Posterior cingulate gyrus (tissue), 11 donors: Measurements from ENCODE around the gene GPR146.
"Not testable (repeated sequence)": the region's sequence is repeated elsewhere in the genome, so short reads cannot be mapped to it uniquely, and the experiment has no call there.

ENCODE experiments used
- DNase-seq, 10 donors: peaks; one replicate each; pipeline versions ENCODE4 v3.0.0 to v3.0.0-alpha.2; 2020 to 2021; ENCODE audit warnings: mixed read lengths in 3 of 10
- intact Hi-C: fragments of 100-400 bp; cut with DNase I; formaldehyde crosslinking; loops from one replicate; pipeline ENCODE4 v1.15.1; 2023

The GPR146 gene

GRCh38 chr7:1024876-1025742 lies 19.2 kb upstream of the GPR146 start:
- peak in 1 of 10 donors; percentile 74 for DNase-seq
- intact Hi-C loops: loop anchor here (5.0 kb wide), 1 partner anchor 42 kb away; no protein-coding TSS in a partner anchor

- intact Hi-C loops: no loop called here
- DNase-seq: peak in 1 of 10 donors; percentile 77
These were observed 18.4 kb upstream of the GPR146 start for GRCh38 chr7:1025743-1026581.

DNA sequence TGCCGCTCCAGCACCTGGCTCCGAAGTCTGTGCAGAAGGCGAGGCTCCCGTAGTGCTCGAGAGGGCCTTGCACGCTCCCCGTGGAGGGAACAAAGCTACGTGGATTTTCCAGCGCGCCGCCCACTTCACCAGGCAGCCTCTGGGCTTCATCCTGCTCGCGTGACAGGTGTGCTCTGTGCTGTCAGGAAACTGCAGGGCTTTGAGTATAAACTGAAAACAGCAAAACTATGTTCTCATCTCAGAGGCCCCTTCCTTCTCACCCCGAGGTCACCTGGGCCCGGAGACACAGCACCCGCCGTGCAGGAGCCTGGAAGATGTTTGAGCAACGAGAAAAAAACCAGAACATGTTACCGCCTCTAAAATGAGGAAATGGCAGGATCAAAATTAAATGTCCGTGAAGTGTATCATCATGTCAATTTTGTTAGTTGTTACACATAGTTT lies 17.6 kb upstream of the GPR146 start:
- peak in 1 of 10 donors; percentile 76 for DNase-seq

GRCh38 chr7:1027242-1028043 lies 16.9 kb upstream of the GPR146 start:
- peak in 4 of 10 donors; percentile 41 to 86 (median 70) for DNase-seq
- intact Hi-C loops: no loop called here

More for the DNA sequence above, 17.6 kb upstream of the GPR146 start:
- intact Hi-C loops: no loop called here

DNA sequence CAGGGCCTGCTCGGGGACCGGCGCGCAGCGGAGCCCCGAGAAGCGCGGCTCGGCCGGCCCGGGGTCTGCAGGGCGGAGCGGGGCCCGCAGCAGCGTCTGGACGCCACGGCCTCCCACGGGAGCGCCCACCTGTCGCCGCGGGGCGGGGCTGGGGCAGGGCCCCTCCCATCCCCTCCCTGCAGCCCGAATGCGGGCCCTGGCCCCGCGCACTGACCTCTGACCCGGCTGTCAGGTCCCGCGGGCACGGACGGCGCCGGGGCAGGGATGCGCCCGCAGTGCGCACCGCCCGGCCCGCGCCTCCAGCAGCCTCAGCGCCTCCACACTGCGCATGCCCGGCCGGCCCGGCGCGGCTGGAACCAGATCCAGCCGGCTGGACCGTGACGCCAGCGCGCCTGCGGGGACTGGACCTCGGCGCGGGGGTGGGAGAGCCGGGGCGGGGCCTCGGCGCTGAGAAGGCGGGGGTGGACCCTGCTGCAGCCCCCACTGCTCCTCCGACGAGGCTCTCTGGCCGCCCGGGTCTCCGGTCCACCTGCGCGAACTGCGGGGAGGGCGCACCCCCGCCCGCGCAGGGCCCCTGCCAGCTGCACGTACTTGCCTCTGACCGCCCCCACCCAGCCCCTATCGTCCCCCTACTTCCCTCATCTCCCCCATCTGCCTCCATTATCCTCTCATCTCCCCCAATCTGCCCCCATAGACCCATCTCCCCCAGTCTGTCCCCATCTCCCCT lies 16.1 kb upstream of the GPR146 start:
- intact Hi-C loops: no loop called here
- peak; percentile 82 to 98 (median 88) for DNase-seq

DNA sequence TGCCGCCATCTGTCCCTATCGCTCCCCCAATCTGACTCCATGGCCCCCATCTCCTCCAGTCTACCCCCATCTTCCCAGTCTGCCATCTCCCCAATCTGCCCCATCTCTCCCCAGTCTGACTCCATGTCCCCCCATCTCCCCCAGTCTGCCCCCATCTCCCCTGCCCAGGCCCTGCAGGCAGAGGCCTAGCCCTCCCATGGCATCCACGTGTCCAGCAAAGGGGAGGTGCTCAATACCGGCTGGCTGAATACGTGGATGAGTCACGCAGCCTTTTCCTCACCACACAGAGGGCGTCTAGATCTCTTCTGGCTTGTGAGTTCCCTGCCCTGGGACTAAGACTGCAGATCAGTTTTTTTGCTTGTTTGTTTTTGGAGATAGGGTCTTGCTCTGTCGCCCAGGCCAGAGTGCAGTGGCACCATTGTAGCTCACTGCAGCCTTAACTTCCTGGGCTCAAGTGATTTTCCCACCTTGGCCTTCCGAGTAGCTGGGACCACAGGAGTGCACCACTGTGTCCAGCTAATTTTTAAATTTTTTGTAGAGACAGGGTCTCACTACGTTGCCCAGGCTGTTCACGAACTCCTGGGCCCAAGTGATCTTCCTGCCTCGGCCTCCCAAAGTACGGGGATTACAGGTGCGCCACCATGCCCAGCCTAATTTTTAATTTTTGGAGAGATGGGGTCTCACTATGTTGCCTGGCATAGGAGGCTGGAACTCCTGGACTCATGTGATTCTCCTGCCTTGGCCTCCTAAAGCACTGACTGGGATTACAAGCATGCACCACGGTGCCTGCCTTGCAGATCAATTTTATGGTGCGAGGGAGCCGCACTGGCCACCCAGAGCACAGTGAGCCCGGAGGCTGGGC lies 15.3 kb upstream of the GPR146 start:
- DNase-seq: peak; percentile 61 to 97 (median 75)
- intact Hi-C loops: no loop called here

DNA sequence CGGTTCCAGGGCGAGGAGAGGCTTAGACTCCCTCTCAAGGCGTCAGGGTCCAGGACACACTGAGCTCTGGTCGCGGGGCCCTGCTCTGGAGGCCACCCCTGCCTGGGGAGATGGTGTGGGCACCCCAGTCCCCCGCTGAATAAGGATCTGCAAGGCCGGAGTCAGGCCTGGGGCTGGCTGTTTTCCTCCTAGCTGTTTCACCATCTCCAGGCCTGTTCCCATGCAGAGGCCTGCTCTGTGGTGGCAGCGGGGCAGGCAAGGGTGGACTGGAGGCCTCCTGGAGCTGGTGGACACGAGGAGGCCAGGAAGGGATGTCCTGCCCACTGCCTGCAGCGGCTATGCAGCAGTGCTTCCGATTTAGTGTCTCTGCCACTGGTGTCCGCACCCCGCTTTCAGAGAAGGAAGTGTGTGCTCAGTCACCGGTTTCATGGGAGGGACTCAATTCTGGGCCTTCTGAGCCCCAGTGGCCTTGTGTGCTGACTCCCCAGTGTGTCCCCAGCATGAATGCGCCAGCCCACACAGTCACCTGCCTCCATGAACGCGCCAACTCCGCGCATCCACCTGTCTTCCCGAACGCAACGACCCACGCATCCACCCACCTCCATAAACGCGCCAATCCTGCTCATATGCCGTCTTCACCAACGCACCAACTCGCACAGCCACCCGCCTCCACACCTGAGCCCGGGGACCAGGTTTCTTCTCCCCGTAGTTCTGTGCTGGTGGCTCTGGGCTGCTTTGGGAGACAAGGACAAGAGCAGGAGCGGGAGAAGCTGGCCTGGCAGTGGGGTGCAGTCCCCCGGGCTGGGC lies 14.5 kb upstream of the GPR146 start:
- DNase-seq: peak in 4 of 10 donors; percentile 44 to 91 (median 86)
- intact Hi-C loops: no loop called here

DNA sequence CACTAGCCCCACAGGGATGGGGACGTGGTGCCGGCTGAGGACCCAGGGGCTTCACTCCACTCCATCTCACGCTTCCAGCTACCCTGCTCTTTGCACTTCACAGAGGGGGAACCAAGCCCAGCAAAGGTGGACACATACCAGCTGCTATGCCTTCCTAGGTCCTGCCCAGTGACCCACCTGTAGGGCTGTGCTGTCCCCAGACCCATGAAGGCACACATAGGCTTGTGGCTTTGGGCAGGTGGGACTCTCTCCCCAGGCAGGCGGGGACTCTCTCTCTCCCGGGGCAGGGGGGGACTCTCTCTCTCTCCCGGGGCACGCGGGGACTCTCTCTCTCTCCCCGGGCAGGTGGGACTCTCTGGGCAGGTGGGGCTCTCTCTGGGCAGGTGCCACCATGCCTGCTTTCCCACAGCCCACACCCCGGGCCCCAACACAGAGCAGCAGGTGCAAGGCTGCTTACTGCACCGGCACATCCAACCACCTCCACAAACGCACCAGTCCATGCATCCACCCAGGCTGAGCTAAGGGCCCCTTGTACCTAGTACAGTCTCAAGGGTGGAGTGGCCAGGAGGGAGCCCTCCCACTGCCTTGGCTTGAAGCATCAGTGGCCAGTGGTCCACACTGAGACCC lies 13.8 kb upstream of the GPR146 start:
- DNase-seq: peak in 1 of 10 donors; percentile 68
- intact Hi-C loops: no loop called here

DNA sequence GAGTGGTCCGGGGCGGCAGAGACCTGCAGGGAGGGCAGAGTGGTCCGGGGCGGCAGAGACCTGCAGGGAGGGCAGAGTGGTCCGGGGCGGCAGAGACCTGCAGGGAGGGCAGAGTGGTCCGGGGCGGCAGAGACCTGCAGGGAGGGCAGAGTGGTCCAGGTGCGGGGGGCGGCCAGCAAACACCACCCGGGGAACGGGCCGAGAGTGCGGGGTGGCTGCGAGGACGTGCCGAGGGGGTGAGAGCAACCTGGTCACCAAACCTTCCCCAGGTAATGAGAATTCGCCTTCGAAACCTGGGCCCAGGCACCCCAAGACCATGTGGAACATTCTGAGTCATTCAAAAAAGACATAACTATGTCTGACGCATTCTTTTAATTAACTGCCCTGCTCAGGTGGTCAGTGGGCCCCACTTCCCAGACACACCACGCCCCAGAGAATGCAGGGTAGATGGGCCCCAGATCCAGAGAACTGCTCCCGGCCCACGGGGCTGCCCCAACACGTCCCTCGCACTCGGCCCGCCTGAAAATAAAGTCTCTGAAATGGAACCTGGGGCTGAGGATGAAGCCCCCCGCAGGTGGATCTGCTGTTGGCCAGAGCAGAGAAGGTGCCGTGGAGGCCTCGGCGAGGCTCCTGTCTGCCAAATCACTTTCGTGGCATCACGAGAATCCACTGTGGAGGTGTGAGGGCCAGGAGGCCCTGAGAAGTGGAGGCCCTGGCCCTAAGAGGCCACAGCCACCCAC lies 12.5 kb upstream of the GPR146 start:
- intact Hi-C loops: no loop called here
- peak in 1 of 10 donors; percentile 78 for DNase-seq

GRCh38 chr7:1032536-1033181 lies 11.7 kb upstream of the GPR146 start:
- DNase-seq: peak in 1 of 10 donors; percentile 32
- intact Hi-C loops: no loop called here

DNA sequence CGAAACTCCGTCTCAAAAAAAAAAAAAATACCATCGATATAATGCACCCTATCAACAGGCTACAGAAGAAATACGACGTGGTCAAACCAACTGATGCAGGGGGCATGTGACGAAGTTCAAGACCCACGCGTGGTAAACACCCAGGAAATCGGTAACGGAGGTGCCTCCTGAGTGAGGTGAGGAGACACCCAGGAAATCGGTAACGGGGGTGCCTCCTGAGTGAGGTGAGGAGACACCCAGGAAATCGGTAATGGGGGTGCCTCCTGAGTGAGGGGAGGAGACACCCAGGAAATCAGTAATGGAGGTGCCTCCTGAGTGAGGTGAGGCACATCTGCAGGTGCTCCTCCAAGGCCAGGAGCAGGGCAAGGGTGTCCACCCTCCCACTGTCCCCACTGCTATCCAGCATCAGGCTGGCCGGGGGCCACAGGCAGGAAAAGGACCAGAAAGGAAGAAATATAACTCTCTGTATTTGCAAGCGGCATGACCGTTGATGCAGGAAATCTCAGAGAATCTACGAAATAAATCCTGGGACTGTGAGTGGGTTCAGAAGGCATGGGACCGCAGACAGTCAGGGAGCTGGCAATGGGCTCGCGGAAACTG lies 10.7 kb upstream of the GPR146 start:
- peak in 1 of 10 donors; percentile 59 for DNase-seq

DNA sequence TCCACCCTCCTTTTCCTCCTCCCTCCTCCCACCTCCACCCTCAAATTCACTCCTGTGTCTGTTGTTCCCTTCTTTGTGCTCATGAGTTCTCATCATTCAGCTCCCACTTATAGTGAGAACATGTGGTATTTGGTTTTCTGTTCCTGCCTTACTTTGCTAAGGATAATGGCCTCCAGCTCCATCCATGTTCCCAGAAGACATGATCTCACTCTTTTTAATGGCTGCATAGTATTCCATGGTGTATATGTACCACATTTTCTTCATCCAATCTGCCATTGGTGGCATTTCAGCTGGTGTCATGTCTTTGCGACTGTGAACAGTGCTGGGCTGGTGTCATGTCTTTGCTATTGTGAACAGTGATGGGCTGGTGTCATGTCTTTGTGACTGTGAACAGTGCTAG lies 9.6 kb upstream of the GPR146 start:
- intact Hi-C loops, DNase-seq: not testable (repeated sequence)

More for the DNA sequence above, 10.7 kb upstream of the GPR146 start:
- intact Hi-C loops: no loop called here

DNA sequence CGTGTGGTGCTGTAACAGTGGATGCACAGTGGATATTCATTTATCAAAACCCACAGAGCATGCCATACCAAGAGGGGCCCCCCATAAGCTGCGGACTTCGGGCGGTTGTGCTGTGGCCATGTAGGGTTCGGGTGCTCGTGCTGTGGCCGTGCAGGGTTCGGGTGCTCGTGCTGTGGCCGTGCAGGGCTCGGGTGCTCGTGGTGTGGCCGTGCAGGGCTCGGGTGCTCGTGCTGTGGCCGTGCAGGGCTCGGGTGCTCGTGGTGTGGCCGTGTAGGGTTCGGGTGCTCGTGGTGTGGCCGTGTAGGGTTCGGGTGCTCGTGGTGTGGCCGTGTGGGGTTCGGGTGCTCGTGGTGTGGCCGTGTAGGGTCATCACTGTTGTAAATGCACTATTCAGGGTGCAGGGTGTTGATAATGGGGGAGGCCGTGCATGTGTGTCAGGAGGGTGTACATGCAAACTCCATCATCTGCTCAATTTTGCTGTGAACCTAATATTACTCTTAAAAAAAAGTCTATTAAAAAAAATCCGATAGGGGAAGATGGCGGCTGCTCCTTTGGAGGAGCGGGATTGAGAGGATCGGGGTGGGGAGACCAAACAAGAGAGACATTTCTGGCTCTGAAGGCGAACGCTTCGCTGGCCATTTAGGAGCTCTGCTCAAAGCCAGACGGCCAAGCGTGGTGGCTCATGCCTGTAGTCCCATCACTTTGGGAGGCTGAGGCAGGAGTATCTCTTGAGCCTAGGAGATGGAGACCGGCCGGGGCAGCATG lies 8.0 kb upstream of the GPR146 start:
- peak in 1 of 10 donors; percentile 36 for DNase-seq
- intact Hi-C loops: not testable (repeated sequence)

DNA sequence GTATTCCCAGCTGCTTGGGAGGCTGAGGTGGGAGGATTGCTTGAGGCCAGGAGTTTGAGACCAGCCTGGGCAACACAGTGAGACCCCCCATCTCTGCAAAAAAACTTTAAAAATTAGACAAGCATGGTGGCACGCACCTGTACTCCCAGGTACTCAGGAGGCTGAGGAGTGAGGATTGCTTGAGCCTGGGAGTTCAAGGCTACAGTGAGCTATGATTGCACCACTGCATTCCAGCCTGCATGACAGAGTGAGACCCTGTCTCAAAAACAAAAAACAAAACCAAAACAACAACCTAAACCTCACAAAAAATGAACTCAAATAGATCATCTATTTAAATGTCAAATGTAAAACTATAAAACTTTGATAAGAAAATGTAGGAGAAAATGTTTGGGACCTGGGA lies 4.1 kb upstream of the GPR146 start:
- DNase-seq, intact Hi-C loops: not testable (repeated sequence)

DNA sequence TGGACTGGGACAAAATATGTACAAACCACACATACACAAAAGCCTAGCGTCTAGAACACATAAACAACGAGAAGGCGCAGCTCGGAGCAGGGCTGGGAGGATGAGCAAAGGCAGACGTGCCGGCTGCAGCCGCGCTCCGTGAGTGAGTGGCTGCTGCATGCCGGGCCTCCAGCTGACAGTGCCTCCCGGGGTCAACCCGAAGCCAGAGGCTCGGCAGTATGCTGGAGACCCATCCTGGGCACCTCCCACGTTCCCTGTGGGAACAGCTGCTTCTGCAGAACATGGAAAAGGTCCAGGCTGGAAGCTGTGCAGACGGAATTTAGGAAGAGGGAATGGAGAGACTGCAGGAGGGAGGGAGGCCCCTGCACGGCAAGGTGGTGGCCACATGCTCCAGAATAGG lies 3.6 kb upstream of the GPR146 start:
- intact Hi-C loops: no loop called here
- peak in 8 of 10 donors; percentile 48 to 95 (median 64) for DNase-seq
